D721Med (cell line): ENCODE measurements around the gene CCDC57.

Source experiments
- DNase-seq: peaks from one replicate; pipeline ENCODE4 v3.0.0; 2011; ENCODE audit warnings: low spot score; ENCODE audit not compliant: insufficient read length
- FAIRE-seq: peaks from 2 replicates; lab custom pipeline; 2011; peaks lifted over from hg19 to GRCh38; lab: Jason Lieb, UNC
- TF ChIP-seq, protein P1 (sequence below): IDR thresholded peaks from 2 replicates; pipeline ENCODE4 v1.5.1; 2012; ENCODE audit warnings: mild to moderate bottlenecking, control low read depth; ENCODE audit not compliant: insufficient read depth; ENCODE audit errors: missing control alignments

Gene CCDC57

GRCh38 chr17:82151106-82151957 lies 61.3 kb downstream of the CCDC57 start:
- DNase-seq, result no peak
- TF ChIP-seq, protein P1, sequence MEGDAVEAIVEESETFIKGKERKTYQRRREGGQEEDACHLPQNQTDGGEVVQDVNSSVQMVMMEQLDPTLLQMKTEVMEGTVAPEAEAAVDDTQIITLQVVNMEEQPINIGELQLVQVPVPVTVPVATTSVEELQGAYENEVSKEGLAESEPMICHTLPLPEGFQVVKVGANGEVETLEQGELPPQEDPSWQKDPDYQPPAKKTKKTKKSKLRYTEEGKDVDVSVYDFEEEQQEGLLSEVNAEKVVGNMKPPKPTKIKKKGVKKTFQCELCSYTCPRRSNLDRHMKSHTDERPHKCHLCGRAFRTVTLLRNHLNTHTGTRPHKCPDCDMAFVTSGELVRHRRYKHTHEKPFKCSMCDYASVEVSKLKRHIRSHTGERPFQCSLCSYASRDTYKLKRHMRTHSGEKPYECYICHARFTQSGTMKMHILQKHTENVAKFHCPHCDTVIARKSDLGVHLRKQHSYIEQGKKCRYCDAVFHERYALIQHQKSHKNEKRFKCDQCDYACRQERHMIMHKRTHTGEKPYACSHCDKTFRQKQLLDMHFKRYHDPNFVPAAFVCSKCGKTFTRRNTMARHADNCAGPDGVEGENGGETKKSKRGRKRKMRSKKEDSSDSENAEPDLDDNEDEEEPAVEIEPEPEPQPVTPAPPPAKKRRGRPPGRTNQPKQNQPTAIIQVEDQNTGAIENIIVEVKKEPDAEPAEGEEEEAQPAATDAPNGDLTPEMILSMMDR, result no peak
- FAIRE-seq, result no peak

GRCh38 chr17:82149401-82150099 lies 63.1 kb downstream of the CCDC57 start:
- TF ChIP-seq, protein P1, result no peak
- DNase-seq (no peak), FAIRE-seq (no peak)

GRCh38 chr17:82148997-82149396 lies 63.6 kb downstream of the CCDC57 start:
- TF ChIP-seq, protein P1, result no peak
- FAIRE-seq (no peak), DNase-seq (no peak)

DNA sequence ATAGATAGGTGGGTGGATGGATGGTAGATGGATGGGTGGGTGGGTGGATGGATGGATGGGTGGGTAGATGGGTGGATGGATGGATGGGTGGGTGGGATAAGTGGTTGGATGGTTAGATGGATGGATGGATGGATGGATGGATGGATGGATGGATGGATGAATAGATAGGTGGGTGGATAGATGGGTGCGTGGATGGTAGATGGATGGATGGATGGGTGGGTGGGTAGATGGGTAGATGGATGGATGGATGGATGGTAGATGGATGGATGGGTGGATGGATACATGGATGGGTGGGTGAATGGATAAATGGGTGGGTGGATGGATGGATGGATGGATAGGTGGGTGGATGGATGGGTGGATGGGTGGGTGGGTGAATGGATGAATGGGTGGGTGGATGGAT lies 64.6 kb downstream of the CCDC57 start:
- FAIRE-seq (no peak), DNase-seq (no peak)
- TF ChIP-seq, protein P1, result no peak

GRCh38 chr17:82146663-82147654 lies 65.7 kb downstream of the CCDC57 start:
- FAIRE-seq, result no peak
- no peak for DNase-seq

GRCh38 chr17:82145550-82146155 lies 67.0 kb downstream of the CCDC57 start:
- no peak for FAIRE-seq
- DNase-seq, result no peak
- TF ChIP-seq, protein P1, result no peak

More at GRCh38 chr17:82146663-82147654, 65.7 kb downstream of the CCDC57 start:
- TF ChIP-seq, protein P1, result no peak
